ENCODE measurements around the gene INSL4.

DNA sequence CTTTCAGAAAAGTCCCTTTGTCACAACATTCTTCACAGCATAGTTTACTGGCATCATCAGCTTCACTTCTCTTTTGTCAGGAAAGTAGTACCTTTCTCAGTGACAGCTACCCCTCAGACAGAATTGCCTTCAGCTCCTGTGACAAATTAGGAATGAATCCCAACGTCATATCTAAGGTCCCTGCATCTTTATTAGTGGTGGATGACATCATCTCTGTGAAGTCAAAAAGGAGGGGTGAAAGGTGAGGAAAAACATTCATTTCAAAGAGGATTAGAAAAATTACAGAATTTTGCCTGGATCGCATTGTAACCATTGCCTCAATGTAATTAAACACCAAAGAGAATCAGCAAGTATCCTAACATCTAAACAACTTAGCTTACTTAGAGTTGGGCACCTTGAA, 37.9 kb upstream of the INSL4 start:
- TF ChIP-seq, protein P1, sequence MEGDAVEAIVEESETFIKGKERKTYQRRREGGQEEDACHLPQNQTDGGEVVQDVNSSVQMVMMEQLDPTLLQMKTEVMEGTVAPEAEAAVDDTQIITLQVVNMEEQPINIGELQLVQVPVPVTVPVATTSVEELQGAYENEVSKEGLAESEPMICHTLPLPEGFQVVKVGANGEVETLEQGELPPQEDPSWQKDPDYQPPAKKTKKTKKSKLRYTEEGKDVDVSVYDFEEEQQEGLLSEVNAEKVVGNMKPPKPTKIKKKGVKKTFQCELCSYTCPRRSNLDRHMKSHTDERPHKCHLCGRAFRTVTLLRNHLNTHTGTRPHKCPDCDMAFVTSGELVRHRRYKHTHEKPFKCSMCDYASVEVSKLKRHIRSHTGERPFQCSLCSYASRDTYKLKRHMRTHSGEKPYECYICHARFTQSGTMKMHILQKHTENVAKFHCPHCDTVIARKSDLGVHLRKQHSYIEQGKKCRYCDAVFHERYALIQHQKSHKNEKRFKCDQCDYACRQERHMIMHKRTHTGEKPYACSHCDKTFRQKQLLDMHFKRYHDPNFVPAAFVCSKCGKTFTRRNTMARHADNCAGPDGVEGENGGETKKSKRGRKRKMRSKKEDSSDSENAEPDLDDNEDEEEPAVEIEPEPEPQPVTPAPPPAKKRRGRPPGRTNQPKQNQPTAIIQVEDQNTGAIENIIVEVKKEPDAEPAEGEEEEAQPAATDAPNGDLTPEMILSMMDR (IDR thresholded peaks at IDR 0.05) = no peak
- TF ChIP-seq POLR2A (IDR thresholded peaks at IDR 0.05) = no peak

Data from body of pancreas (tissue), 4 donors.